ENCODE data around the gene MYO5B.

GRCh38 chr18:49931760-49932159 is 263.2 kb downstream of the MYO5B start:
- TF ChIP-seq, protein P1, sequence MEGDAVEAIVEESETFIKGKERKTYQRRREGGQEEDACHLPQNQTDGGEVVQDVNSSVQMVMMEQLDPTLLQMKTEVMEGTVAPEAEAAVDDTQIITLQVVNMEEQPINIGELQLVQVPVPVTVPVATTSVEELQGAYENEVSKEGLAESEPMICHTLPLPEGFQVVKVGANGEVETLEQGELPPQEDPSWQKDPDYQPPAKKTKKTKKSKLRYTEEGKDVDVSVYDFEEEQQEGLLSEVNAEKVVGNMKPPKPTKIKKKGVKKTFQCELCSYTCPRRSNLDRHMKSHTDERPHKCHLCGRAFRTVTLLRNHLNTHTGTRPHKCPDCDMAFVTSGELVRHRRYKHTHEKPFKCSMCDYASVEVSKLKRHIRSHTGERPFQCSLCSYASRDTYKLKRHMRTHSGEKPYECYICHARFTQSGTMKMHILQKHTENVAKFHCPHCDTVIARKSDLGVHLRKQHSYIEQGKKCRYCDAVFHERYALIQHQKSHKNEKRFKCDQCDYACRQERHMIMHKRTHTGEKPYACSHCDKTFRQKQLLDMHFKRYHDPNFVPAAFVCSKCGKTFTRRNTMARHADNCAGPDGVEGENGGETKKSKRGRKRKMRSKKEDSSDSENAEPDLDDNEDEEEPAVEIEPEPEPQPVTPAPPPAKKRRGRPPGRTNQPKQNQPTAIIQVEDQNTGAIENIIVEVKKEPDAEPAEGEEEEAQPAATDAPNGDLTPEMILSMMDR (conservative IDR thresholded peaks at IDR 0.05): no peak
- TF ChIP-seq ZFX (IDR thresholded peaks at IDR 0.05): no peak
